Thoracic aorta (tissue), 2 donors: ENCODE data around the gene KLHL28. TPM values are rescaled to one million over a fixed set of nuclear protein-coding genes. Genes with fewer than 3 reads are reported as not detected.

ENCODE experiments used
- ATAC-seq: fragments of 150-250 bp; one replicate; pipeline ENCODE4 v1.8.0; 2017; ENCODE audit warnings: low read depth; ENCODE audit not compliant: insufficient number of reproducible peaks, low FRiP score
- DNase-seq: peaks from one replicate; pipeline ENCODE4 v3.0.0-alpha.2; 2020; ENCODE audit warnings: low spot score
- H3K27ac ChIP-seq, 2 donors: fragments of 200-600 bp; sonication (generic); 1 replicate in 1 of 2; 2 replicates in 1 of 2; pipeline ENCODE4 v1.5.1; 2016; ENCODE audit warnings: mild to moderate bottlenecking in 2 of 2, moderate library complexity in 2 of 2
- H3K27me3 ChIP-seq: fragments of 200-600 bp; sonication (generic); replicated peaks from 2 replicates; pipeline ENCODE4 v1.6.0; 2016; ENCODE audit warnings: mild to moderate bottlenecking; ENCODE audit not compliant: insufficient read depth
- H3K36me3 ChIP-seq: fragments of 200-600 bp; sonication (generic); one replicate; pipeline ENCODE4 v1.5.1; 2016
- H3K4me1 ChIP-seq, 2 donors: fragments of 200-600 bp; sonication (generic); 1 replicate in 1 of 2; 2 replicates in 1 of 2; pipeline versions ENCODE4 v1.5.1 to v1.6.0; 2016; ENCODE audit warnings: low read depth in 2 of 2, mild to moderate bottlenecking in 1 of 2; ENCODE audit not compliant: control insufficient read depth in 1 of 2
- H3K4me3 ChIP-seq: fragments of 200-600 bp; sonication (generic); 2 replicates; pipeline ENCODE4 v1.5.1; 2016; ENCODE audit warnings: mild to moderate bottlenecking
- H3K9me3 ChIP-seq: fragments of 200-600 bp; sonication (generic); 2 replicates; pipeline ENCODE4 v1.5.1; 2016
- total RNA-seq, 2 donors: library from RNA; depleted of rRNA; stranded (reverse); fragments of >200 nt; gene quantifications; one replicate each; pipeline versions ENCODE4 v1.1.0 to v1.2.3, GENCODE V29; 2016
- TF ChIP-seq, protein P1 (sequence below): fragments of 200-600 bp; sonication (generic); IDR thresholded peaks from one replicate; pipeline ENCODE4 v1.5.1; 2019; ENCODE audit warnings: antibody characterized with exemption

Gene KLHL28
- total RNA-seq, 2 donors from 2014 or later: 9.6 to 11.0 TPM

DNA sequence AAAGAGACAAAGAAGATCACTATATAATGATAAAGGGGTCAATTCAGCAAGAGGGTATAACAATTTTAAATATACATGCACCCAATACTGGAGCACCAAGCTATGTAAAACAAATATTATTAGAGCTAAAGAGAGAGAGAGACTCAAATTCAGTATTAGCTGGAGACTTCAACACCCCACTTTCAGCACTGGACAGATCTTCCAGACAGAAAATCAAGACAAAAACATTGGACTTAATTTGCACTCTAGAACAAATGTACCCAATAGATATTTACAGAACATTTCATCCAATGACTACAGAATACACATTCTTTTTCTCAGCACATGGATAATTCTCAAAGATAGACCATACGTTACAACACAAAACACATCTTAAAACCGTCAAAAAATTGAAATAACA is 81.0 kb downstream of the KLHL28 start:
- H3K4me1 ChIP-seq: no peaks in the 10 kb centered on the region
- TF ChIP-seq, protein P1, sequence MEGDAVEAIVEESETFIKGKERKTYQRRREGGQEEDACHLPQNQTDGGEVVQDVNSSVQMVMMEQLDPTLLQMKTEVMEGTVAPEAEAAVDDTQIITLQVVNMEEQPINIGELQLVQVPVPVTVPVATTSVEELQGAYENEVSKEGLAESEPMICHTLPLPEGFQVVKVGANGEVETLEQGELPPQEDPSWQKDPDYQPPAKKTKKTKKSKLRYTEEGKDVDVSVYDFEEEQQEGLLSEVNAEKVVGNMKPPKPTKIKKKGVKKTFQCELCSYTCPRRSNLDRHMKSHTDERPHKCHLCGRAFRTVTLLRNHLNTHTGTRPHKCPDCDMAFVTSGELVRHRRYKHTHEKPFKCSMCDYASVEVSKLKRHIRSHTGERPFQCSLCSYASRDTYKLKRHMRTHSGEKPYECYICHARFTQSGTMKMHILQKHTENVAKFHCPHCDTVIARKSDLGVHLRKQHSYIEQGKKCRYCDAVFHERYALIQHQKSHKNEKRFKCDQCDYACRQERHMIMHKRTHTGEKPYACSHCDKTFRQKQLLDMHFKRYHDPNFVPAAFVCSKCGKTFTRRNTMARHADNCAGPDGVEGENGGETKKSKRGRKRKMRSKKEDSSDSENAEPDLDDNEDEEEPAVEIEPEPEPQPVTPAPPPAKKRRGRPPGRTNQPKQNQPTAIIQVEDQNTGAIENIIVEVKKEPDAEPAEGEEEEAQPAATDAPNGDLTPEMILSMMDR: no peak
- ATAC-seq: no peak
- no peak overlapping the region for H3K27ac ChIP-seq
- no peaks in the 10 kb centered on the region for H3K36me3 ChIP-seq
- no peak overlapping the region for H3K4me3 ChIP-seq
- no peak for DNase-seq
- H3K27me3 ChIP-seq: no peaks in the 10 kb centered on the region
- H3K9me3 ChIP-seq: no peaks in the 10 kb centered on the region

Other genes with a start within 250 kb of the KLHL28 start
- gene TOGARAM1, start 243 bp upstream of the KLHL28 start, total RNA-seq: 10 to 100 TPM in 1 of 2 donors, 1 to 10 TPM in 1; 8.5 to 32.0 TPM
- gene PRPF39, start 122.2 kb upstream of the KLHL28 start, total RNA-seq: 10 to 100 TPM; 20.0 to 37.5 TPM
- 10 to 100 TPM; 24.2 to 38.2 TPM for gene FKBP3, start 172.5 kb upstream of the KLHL28 start, total RNA-seq
- gene FANCM, start 174.0 kb upstream of the KLHL28 start, total RNA-seq: 10 to 100 TPM in 1 of 2 donors, 1 to 10 TPM in 1; 4.3 to 10.7 TPM